ENCODE measurements around the gene MAP1LC3A. TPM values are rescaled to one million over a fixed set of nuclear protein-coding genes. Genes with fewer than 3 reads are reported as not detected.

MAP1LC3A gene
- total RNA-seq, 2 experiments from 2014 or later: 0.92 to 1.0 TPM

- DNase-seq: no peak
- Mint-ChIP-seq H3K9me3 (no peaks in the 10 kb centered on the region), H3K4me1 (ENCODE audit: low read depth) (peaks cover 6% of the 10 kb centered on the region), H3K4me3 (no peak overlapping the region), H3K27ac (no peak overlapping the region), H3K36me3 (ENCODE audit: low read depth) (peaks cover 14% of the 10 kb centered on the region), H3K27me3 (no peaks in the 10 kb centered on the region)
- ATAC-seq: no peak
- POLR2A ChIA-PET: no interaction called here
- no peak for TF ChIP-seq CTCF (IDR thresholded peaks at IDR 0.05)
- intact Hi-C loops (cut with micrococcal nuclease): no loop called here
- CTCF ChIA-PET: interaction anchor here (1.3 to 4.3 kb wide), 2 partner anchors 9 to 216 kb away, joined by 5 to 25 read pairs; no protein-coding TSS in a partner anchor
Observed at GRCh38 chr20:34528921-34529297, 29.6 kb upstream of the MAP1LC3A start.

GRCh38 chr20:34529742-34530141, 28.8 kb upstream of the MAP1LC3A start:
- no peak for DNase-seq
- no peak for ATAC-seq
- POLR2A ChIA-PET: interaction anchor here (0.9 to 1.2 kb wide), 2 partner anchors 11 to 13 kb away, joined by 3 to 4 read pairs; no protein-coding TSS in a partner anchor
- Mint-ChIP-seq H3K36me3 (ENCODE audit: low read depth) (peaks cover 14% of the 10 kb centered on the region), H3K27ac (no peak overlapping the region), H3K4me1 (ENCODE audit: low read depth) (peaks cover 2% of the 10 kb centered on the region), H3K27me3 (no peaks in the 10 kb centered on the region), H3K9me3 (no peaks in the 10 kb centered on the region), H3K4me3 (no peak overlapping the region)
- TF ChIP-seq CTCF (IDR thresholded peaks at IDR 0.05): no peak
- CTCF ChIA-PET: interaction anchor here (0.9 to 4.3 kb wide), 6 partner anchors 9 to 240 kb away, joined by 3 to 25 read pairs (median 11); partner anchors contain the start of gene DYNLRB1
- intact Hi-C loops (cut with micrococcal nuclease): no loop called here

GRCh38 chr20:34530342-34530741, 28.2 kb upstream of the MAP1LC3A start:
- H3K36me3 Mint-ChIP-seq (ENCODE audit: low read depth): peaks cover 12% of the 10 kb centered on the region
- ATAC-seq (no peak), DNase-seq (no peak)
- no peaks in the 10 kb centered on the region for H3K27me3 Mint-ChIP-seq
- ChIA-PET POLR2A (interaction anchor here (0.6 to 2.0 kb wide), 4 partner anchors 11 to 51 kb away, joined by 3 to 13 read pairs (median 4); partner anchors contain the start of gene DYNLRB1), CTCF (interaction anchor here (0.9 to 4.3 kb wide), 7 partner anchors 9 to 240 kb away, joined by 3 to 25 read pairs (median 8); partner anchors contain the start of gene DYNLRB1)
- H3K4me3 Mint-ChIP-seq: no peak overlapping the region
- TF ChIP-seq CTCF (IDR thresholded peaks at IDR 0.05): no peak
- H3K4me1 Mint-ChIP-seq (ENCODE audit: low read depth): peaks cover 2% of the 10 kb centered on the region
- H3K9me3 Mint-ChIP-seq: no peaks in the 10 kb centered on the region
- H3K27ac Mint-ChIP-seq: no peak overlapping the region
- intact Hi-C loops (cut with micrococcal nuclease): no loop called here

GRCh38 chr20:34531608-34532265, 26.8 kb upstream of the MAP1LC3A start:
- Mint-ChIP-seq H3K36me3 (ENCODE audit: low read depth) (peaks cover 13% of the 10 kb centered on the region), H3K4me3 (no peak overlapping the region), H3K27ac (no peak overlapping the region), H3K27me3 (no peaks in the 10 kb centered on the region), H3K4me1 (ENCODE audit: low read depth) (peaks cover 2% of the 10 kb centered on the region), H3K9me3 (no peaks in the 10 kb centered on the region)
- no peak for TF ChIP-seq CTCF (IDR thresholded peaks at IDR 0.05)
- POLR2A ChIA-PET: interaction anchor here (2.0 kb wide), 1 partner anchor 15 kb away, joined by 13 read pairs; the partner anchor contains the start of gene DYNLRB1
- intact Hi-C loops (cut with micrococcal nuclease): no loop called here
- DNase-seq: no peak
- no peak for ATAC-seq
- CTCF ChIA-PET: interaction anchor here (0.9 to 4.3 kb wide), 6 partner anchors 7 to 219 kb away, joined by 3 to 25 read pairs (median 9); no protein-coding TSS in a partner anchor

- ATAC-seq (no peak), DNase-seq (no peak)
- Mint-ChIP-seq H3K27me3 (no peaks in the 10 kb centered on the region), H3K9me3 (no peaks in the 10 kb centered on the region), H3K4me1 (ENCODE audit: low read depth) (peaks cover 2% of the 10 kb centered on the region), H3K4me3 (no peak overlapping the region), H3K36me3 (ENCODE audit: low read depth) (peaks cover 18% of the 10 kb centered on the region), H3K27ac (no peak overlapping the region)
- CTCF ChIA-PET: interaction anchor here (0.9 to 4.3 kb wide), 3 partner anchors 10 to 220 kb away, joined by 4 to 25 read pairs (median 14); no protein-coding TSS in a partner anchor
- POLR2A ChIA-PET: no interaction called here
- intact Hi-C loops (cut with micrococcal nuclease): no loop called here
- no peak for TF ChIP-seq CTCF (IDR thresholded peaks at IDR 0.05)
Observed at GRCh38 chr20:34532320-34532719, 26.2 kb upstream of the MAP1LC3A start.

All from activated CD8-positive, alpha-beta T cell treated with anti-CD3 and anti-CD28 coated beads for 36 hours (primary cell).